NT2/D1 (cell line): ENCODE results near the gene CYB561A3.

Source experiments
- SUZ12 ChIP-seq: IDR thresholded peaks from 2 replicates; pipeline ENCODE4 v1.6.1; 2011; ENCODE audit not compliant: insufficient read length, insufficient read depth; ENCODE audit errors: extremely low read depth
- YY1 ChIP-seq: IDR thresholded peaks from 2 replicates; pipeline ENCODE4 v1.6.1; 2011; ENCODE audit not compliant: insufficient read length, insufficient read depth
- ZNF274 ChIP-seq: IDR thresholded peaks from 2 replicates; pipeline ENCODE4 v1.6.1; 2011; ENCODE audit warnings: mild to moderate bottlenecking, low read depth, low read length

- TF ChIP-seq ZNF274 (no peak), SUZ12 (no peak), YY1 (no peak)
Measured at GRCh38 chr11:61345170-61345610, 16.5 kb downstream of the CYB561A3 start.
